ENCODE data around the gene TUT1.
A peak's percentile ranks its signal among the peaks of the same experiment; 100 is the strongest.
"Not testable (repeated sequence)": the region's sequence is repeated elsewhere in the genome, so short reads cannot be mapped to it uniquely, and the experiment has no call there.

The TUT1 gene

DNA sequence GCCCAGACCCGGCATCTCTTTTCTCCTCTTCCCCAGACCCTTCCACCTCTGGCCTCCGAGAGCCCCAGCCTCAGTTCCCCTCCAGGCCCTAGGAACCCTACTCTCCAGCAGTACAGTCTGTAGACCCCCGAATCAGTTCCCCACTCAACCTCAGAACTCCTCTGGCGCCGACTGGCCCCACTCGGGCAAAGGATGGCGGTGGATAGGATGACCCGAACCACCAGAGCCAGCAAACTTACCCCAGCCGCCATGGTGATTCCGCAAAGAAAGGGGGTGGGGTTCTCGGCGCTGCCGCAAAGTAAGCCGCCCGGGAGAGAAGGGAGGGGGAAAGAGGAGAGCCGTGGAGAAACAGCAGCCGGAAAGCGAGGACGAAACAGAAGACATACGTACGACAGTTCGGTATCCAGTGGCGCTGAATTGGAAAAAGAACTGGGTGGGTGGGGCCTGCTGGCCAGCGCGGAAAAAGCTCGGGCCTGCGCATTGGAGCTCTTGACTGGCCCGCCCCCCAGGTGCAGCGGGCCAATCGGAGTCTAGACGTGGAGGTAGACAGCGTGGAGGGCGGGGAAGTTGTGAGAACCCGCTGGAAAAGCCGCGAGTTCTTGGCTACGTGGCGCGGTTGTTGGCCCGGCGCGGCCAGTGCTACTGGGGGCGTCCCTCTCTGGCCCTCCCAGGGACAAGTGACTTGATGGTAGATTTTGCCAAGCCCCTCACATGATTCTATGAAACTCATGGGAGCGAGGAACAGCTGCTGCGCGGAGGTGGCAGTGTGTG is 17.5 kb downstream of the TUT1 start, which contains the start of gene EEF1G:
TSS of gene EEF1G (minus strand) at position 300 of the 771 bp plus-strand sequence. CDS start at position 251, 49 bp downstream.
- peak within 1 kb of the TSS; percentile 79 to 96 for H3K4me3 ChIP-seq (ENCODE audit: low read depth in 1 of 2, low read length in 2 of 2)
- peaks cover 54% of the 10 kb centered on the region for H3K36me3 ChIP-seq (ENCODE audit: insufficient read depth, low read length)
- H3K27me3 ChIP-seq (ENCODE audit: control insufficient read depth in 1 of 2, insufficient read depth in 2 of 2, low read length in 2 of 2), result no peaks in the 10 kb centered on the region
- peak within 1 kb of the TSS; percentile 86 for H3K9ac ChIP-seq (ENCODE audit: low read length)
- H3K9me3 ChIP-seq (ENCODE audit: low read length), result no peaks in the 10 kb centered on the region
- H3K4me1 ChIP-seq (ENCODE audit: insufficient read depth, low read length), result peaks cover 23% of the 10 kb centered on the region
- H3K27ac ChIP-seq (ENCODE audit: low read depth, low read length), result peak within 1 kb of the TSS; percentile 94

DNA sequence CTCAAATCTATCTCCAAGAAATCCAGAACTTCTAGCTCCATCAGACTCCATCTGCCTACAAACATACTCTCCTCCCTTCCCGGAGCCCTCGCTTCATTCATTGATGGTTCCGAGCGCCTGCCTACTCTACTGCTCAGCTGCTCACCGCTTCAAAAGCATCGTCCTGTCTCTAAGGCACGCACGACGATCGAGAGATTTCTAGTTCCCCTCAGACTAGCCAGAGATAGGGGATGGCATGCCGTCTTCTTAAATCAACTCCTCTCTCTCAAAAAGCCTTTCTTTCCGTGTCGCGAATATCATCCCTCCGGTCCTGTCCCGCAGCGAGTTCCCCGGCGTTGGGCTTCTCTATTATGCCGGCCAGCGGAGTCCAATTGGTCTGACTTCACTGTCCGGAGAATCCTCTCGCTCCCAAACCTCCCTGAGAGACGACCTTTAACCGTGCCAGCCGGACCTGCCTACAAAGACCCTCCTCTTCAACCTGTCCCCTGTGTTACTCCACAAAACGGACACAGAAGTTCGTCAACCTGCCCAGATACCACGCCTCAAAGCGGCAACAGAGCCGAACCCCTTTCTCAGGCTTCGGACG is 18.2 kb downstream of the TUT1 start:
- Histone ChIP-seq H3K4me1 (ENCODE audit: insufficient read depth, low read length) (peaks cover 23% of the 10 kb centered on the region), H3K4me3 (ENCODE audit: low read depth in 1 of 2, low read length in 2 of 2) (peak overlapping the region; percentile 79 to 96), H3K36me3 (ENCODE audit: insufficient read depth, low read length) (peaks cover 48% of the 10 kb centered on the region), H3K27ac (ENCODE audit: low read depth, low read length) (peak overlapping the region; percentile 94), H3K9ac (ENCODE audit: low read length) (peak overlapping the region; percentile 86), H3K9me3 (ENCODE audit: low read length) (no peaks in the 10 kb centered on the region), H3K27me3 (ENCODE audit: control insufficient read depth in 1 of 2, insufficient read depth in 2 of 2, low read length in 2 of 2) (no peaks in the 10 kb centered on the region)

DNA sequence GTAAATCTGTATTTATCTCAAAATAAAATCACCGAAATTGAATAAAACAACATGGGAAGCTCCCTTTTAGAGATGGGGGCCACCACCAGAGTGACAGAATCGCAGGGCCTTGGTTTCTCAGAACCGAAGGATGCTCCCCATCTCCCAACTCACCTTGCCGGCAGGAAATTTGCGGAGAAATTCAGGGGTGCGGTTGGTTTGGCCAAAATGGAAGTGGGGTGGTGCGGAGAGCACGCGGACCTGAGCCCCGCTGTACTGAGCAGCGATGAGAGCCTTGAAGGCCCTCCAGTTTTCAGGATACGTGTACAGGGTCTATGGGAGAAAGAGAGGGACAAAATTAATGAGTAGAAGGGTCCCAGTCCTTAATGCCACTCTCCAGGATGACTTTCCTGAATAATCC is 18.9 kb downstream of the TUT1 start:
- Histone ChIP-seq H3K4me3 (ENCODE audit: low read depth in 1 of 2, low read length in 2 of 2) (peak overlapping the region in 1 of 2 donors; percentile 96), H3K27ac (ENCODE audit: low read depth, low read length) (peak overlapping the region; percentile 94), H3K36me3 (ENCODE audit: insufficient read depth, low read length) (peaks cover 50% of the 10 kb centered on the region), H3K9ac (ENCODE audit: low read length) (peak overlapping the region; percentile 86), H3K4me1 (ENCODE audit: insufficient read depth, low read length) (peaks cover 23% of the 10 kb centered on the region), H3K9me3 (ENCODE audit: low read length) (no peaks in the 10 kb centered on the region), H3K27me3 (ENCODE audit: control insufficient read depth in 1 of 2, insufficient read depth in 2 of 2, low read length in 2 of 2) (no peaks in the 10 kb centered on the region)

DNA sequence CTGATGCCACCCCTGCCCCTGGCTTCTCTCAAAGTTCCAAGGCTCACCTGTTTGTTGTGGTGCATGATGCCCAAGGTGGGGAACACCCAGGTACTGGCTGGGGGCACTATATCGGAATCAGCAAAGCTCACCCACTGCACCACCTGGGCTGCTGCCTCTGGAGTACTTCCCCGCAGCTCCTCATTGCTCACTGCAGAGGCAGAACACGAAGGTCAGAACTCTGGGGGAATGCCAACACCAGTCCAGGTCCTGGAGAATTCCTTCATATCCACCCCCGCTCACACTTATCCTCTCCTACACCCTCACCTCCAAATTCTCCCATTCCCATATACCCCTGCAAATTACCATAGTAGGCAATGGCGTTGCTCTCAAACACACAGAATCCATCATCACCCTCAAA is 19.8 kb downstream of the TUT1 start:
- not testable (repeated sequence) for H3K27ac ChIP-seq (ENCODE audit: low read depth, low read length); H3K9me3 ChIP-seq (ENCODE audit: low read length); H3K27me3 ChIP-seq (ENCODE audit: control insufficient read depth in 1 of 2, insufficient read depth in 2 of 2, low read length in 2 of 2); H3K9ac ChIP-seq (ENCODE audit: low read length); H3K4me3 ChIP-seq (ENCODE audit: low read depth in 1 of 2, low read length in 2 of 2)
- Histone ChIP-seq H3K36me3 (ENCODE audit: insufficient read depth, low read length) (peaks cover 53% of the 10 kb centered on the region), H3K4me1 (ENCODE audit: insufficient read depth, low read length) (peaks cover 23% of the 10 kb centered on the region)

DNA sequence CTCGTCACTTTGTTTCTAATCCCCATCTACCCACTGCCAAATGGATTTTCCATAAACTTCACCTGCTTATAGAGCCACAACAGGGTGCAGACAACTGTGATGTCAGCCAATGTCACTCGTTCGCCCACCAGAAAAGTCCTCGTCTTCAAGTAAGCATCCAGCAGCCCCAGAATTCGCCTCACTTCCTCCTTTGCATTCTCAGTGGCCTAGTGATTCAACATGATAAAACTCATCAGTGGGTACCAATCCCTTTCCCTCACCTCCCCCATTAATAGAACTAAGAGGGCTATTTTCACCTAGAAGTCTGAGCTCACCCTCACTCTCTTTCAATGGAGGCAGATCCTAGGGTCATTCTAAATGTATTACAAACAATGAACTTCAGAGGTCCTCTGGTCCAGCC is 20.4 kb downstream of the TUT1 start:
- peaks cover 53% of the 10 kb centered on the region for H3K36me3 ChIP-seq (ENCODE audit: insufficient read depth, low read length)
- not testable (repeated sequence) for H3K27me3 ChIP-seq (ENCODE audit: control insufficient read depth in 1 of 2, insufficient read depth in 2 of 2, low read length in 2 of 2); H3K9me3 ChIP-seq (ENCODE audit: low read length); H3K9ac ChIP-seq (ENCODE audit: low read length); H3K27ac ChIP-seq (ENCODE audit: low read depth, low read length); H3K4me3 ChIP-seq (ENCODE audit: low read depth in 1 of 2, low read length in 2 of 2)
- H3K4me1 ChIP-seq (ENCODE audit: insufficient read depth, low read length), result peaks cover 23% of the 10 kb centered on the region

DNA sequence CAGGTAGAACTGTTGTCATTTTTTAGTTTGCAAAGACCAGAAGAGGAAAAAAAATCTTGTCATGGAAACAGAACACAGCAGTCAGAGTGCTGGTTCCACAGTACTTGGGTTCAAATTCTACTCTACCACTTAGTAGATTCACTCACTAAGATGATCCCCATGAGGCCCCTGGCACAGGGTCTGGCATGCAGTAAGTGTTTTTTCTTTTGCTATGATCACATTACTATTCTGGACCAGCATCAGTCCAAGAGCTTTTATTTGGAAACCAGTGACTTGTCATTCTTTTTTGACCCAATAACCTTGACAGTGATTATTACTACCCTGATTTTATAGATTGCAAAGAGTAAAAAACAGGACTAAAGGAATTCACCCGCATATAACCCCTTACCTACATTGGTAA is 21.7 kb downstream of the TUT1 start:
- H3K9me3 ChIP-seq (ENCODE audit: low read length), result no peaks in the 10 kb centered on the region
- H3K9ac ChIP-seq (ENCODE audit: low read length), result no peak overlapping the region
- H3K36me3 ChIP-seq (ENCODE audit: insufficient read depth, low read length), result peaks cover 56% of the 10 kb centered on the region
- peaks cover 11% of the 10 kb centered on the region for H3K4me1 ChIP-seq (ENCODE audit: insufficient read depth, low read length)
- no peaks in the 10 kb centered on the region for H3K27me3 ChIP-seq (ENCODE audit: control insufficient read depth in 1 of 2, insufficient read depth in 2 of 2, low read length in 2 of 2)
- no peak overlapping the region for H3K27ac ChIP-seq (ENCODE audit: low read depth, low read length)
- H3K4me3 ChIP-seq (ENCODE audit: low read depth in 1 of 2, low read length in 2 of 2), result no peak overlapping the region

DNA sequence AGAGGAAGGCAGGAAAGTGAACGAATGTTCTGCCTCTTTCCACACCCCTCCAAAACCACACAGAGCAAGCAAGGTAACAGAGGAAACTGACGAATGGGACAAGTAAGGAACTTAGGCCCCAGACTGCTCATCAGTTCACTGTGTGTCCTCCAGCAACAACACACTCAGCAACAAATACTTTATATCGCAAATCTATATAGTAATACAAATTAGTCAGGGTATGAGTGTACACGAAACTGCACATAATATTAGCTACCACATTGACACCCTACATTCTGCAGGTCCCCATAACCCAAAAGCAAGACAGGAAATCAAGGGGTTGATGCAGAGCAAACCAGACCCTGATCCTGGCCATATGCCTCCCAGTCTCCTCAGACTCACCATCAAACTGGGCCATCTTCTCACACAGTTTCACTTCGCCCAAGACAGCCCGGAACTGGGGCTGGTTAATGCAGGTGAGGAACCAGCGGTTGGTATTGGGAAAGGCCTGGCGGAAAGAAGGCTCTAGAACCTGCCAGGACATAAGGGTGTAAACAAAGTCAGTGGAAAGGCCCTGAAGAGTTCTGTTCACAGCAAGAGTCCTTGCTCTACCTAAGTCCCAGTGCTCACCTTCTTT is 24.2 kb downstream of the TUT1 start:
- Histone ChIP-seq H3K36me3 (ENCODE audit: insufficient read depth, low read length) (peaks cover 51% of the 10 kb centered on the region), H3K27me3 (ENCODE audit: control insufficient read depth in 1 of 2, insufficient read depth in 2 of 2, low read length in 2 of 2) (no peaks in the 10 kb centered on the region), H3K4me1 (ENCODE audit: insufficient read depth, low read length) (peaks cover 3% of the 10 kb centered on the region), H3K9me3 (ENCODE audit: low read length) (no peaks in the 10 kb centered on the region), H3K4me3 (ENCODE audit: low read depth in 1 of 2, low read length in 2 of 2) (no peak overlapping the region), H3K9ac (ENCODE audit: low read length) (no peak overlapping the region), H3K27ac (ENCODE audit: low read depth, low read length) (no peak overlapping the region)

DNA sequence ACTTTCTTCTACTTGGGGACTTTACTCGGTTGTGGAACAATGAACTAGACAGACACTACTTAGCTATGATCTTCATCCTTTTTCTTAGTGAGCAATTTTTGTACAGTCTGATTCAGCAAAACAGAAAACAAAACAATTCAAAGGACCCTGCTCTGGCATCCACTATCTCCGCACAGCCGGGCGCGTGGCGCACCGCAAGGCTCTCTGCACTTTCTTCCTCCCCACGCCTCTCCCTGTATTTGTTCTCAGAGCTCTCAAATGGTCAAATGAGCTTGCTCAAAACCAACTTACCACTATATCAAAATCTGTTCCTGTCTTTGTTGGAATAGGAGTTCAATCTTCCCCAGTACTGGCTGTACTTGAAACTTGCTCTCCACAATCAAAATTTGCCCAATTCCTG is 25.1 kb downstream of the TUT1 start:
- H3K4me1 ChIP-seq (ENCODE audit: insufficient read depth, low read length), result no peaks in the 10 kb centered on the region
- H3K27ac ChIP-seq (ENCODE audit: low read depth, low read length), result no peak overlapping the region
- no peak overlapping the region for H3K9ac ChIP-seq (ENCODE audit: low read length)
- H3K9me3 ChIP-seq (ENCODE audit: low read length), result no peaks in the 10 kb centered on the region
- peaks cover 43% of the 10 kb centered on the region for H3K36me3 ChIP-seq (ENCODE audit: insufficient read depth, low read length)
- no peak overlapping the region for H3K4me3 ChIP-seq (ENCODE audit: low read depth in 1 of 2, low read length in 2 of 2)
- no peaks in the 10 kb centered on the region for H3K27me3 ChIP-seq (ENCODE audit: control insufficient read depth in 1 of 2, insufficient read depth in 2 of 2, low read length in 2 of 2)

DNA sequence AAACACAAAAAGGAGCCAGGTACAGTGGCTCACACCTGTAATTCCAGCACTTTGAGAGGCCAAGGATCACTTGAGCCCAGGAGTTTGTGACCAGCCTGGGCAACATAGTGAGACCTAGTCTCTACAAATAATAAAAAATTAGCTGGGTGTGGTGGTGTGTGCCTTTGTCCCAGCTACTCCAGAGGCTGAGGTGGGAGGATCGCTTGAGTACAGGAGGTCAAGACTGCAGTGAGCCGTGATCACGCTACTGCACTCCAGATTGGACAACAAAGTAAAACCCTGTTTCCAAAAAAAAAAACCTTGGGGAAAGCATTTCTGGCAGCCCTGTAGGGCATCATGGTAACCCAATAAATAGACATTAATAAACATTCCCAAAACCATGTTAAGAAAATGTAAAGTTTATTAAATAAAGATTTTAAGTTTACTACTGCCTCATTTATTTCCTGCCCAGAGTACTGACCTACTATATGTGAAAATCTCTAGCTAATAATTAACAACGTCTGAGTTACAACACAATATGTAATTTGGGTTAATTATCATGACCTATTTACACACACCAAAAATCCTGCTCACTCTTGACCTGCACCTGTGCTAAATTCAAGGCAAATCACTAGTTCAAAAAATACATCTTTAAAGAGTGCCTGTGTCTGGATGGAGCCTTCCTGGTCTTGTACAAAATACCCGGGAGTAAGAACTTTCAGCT is 26.1 kb downstream of the TUT1 start:
- H3K27ac ChIP-seq (ENCODE audit: low read depth, low read length), result no peak overlapping the region
- H3K36me3 ChIP-seq (ENCODE audit: insufficient read depth, low read length), result peaks cover 34% of the 10 kb centered on the region
- no peaks in the 10 kb centered on the region for H3K9me3 ChIP-seq (ENCODE audit: low read length)
- H3K4me3 ChIP-seq (ENCODE audit: low read depth in 1 of 2, low read length in 2 of 2), result no peak overlapping the region
- peaks cover 9% of the 10 kb centered on the region for H3K4me1 ChIP-seq (ENCODE audit: insufficient read depth, low read length)
- H3K9ac ChIP-seq (ENCODE audit: low read length), result no peak overlapping the region
- no peaks in the 10 kb centered on the region for H3K27me3 ChIP-seq (ENCODE audit: control insufficient read depth in 1 of 2, insufficient read depth in 2 of 2, low read length in 2 of 2)

DNA sequence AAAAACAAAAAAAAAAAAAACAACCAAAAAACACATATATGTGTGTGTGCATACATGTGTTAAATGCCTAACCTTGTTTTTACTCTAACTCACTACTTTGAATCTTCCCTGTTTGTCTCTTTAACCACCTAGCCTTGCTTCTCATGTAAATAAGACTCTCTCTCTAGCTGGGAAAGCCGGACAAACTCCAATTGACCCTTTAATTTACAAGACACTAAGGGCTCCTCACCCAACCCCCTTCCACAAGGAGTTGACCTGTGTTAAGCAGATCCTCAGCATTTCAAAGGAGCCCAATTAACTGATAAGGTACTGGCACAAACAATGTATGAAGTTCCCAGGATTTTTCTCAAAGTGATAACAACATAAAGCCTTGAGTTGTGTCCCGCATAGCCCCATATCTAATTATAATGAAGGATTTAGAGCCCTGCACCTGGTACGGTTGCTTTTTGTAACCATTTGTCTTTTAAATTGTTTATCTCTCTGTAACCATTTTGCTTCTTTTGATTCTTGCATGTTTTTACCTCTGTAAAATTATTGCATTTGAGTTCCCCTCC is 29.6 kb downstream of the TUT1 start:
- H3K27ac ChIP-seq (ENCODE audit: low read depth, low read length); H3K4me3 ChIP-seq (ENCODE audit: low read depth in 1 of 2, low read length in 2 of 2); H3K9ac ChIP-seq (ENCODE audit: low read length); H3K27me3 ChIP-seq (ENCODE audit: control insufficient read depth in 1 of 2, insufficient read depth in 2 of 2, low read length in 2 of 2); H3K9me3 ChIP-seq (ENCODE audit: low read length): not testable (repeated sequence)
- peaks cover 36% of the 10 kb centered on the region for H3K36me3 ChIP-seq (ENCODE audit: insufficient read depth, low read length)
- peaks cover 26% of the 10 kb centered on the region for H3K4me1 ChIP-seq (ENCODE audit: insufficient read depth, low read length)

DNA sequence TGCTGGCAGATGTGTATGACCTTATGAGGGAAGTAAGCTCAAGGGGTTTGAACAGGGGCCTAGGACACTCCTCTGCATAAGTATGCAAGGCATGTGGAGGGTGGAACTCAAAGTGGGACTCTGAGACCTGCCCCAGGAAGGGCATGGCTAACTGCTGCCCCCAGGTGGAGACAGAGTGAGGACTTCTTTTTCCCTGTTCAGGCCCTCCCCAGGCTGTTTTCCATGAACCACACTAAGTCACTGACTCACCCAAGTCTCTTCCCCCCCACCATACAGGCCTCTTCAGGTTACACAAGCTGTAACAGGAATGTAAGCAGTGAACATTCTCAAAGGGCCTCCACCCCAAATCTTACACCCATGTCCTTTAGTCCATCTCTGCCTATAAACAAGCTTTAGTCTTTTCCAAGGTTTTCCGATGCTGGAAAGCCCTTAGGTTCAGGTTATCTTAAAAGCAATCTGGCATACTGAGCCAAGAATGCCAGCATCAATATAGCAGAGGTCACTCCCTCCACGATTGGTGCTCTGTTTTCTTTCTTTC is 30.7 kb downstream of the TUT1 start:
- Histone ChIP-seq H3K27me3 (ENCODE audit: control insufficient read depth in 1 of 2, insufficient read depth in 2 of 2, low read length in 2 of 2) (no peaks in the 10 kb centered on the region), H3K36me3 (ENCODE audit: insufficient read depth, low read length) (peaks cover 25% of the 10 kb centered on the region), H3K9me3 (ENCODE audit: low read length) (no peaks in the 10 kb centered on the region), H3K9ac (ENCODE audit: low read length) (peak overlapping the region; percentile 21), H3K4me1 (ENCODE audit: insufficient read depth, low read length) (peaks cover 37% of the 10 kb centered on the region), H3K4me3 (ENCODE audit: low read depth in 1 of 2, low read length in 2 of 2) (no peak overlapping the region), H3K27ac (ENCODE audit: low read depth, low read length) (peak overlapping the region; percentile 59)
